Neural cell (in vitro differentiated cells): ENCODE results near the gene RAP1A. TPM values are rescaled to one million over a fixed set of nuclear protein-coding genes. Genes with fewer than 3 reads are reported as not detected.

Experiments used
- H2AFZ ChIP-seq: fragments of 200-600, 300-800 bp; sonication (generic), shearing (Covaris generic); 2 replicates; pipeline ENCODE4 v1.6.0; 2014; ENCODE audit warnings: low read depth, mild to moderate bottlenecking, antibody characterized with exemption, low read length, moderate library complexity
- H3F3A ChIP-seq: fragments of 200-600 bp; shearing (Covaris generic); 2 replicates; pipeline ENCODE4 v1.6.1; 2016; ENCODE audit warnings: mild to moderate bottlenecking, moderate library complexity, mixed read lengths, antibody characterized with exemption, low read length; ENCODE audit not compliant: insufficient read depth, poor library complexity, severe bottlenecking
- H3K27ac ChIP-seq: fragments of 200-600, 300-800 bp; sonication (generic), shearing (Covaris generic); 2 replicates; pipeline ENCODE4 v1.5.1; 2014; ENCODE audit warnings: mild to moderate bottlenecking, low read length, moderate library complexity
- H3K27me3 ChIP-seq: fragments of 300-800, 200-600 bp; sonication (generic), shearing (Covaris generic); 2 replicates; pipeline ENCODE4 v1.6.0; 2014; ENCODE audit warnings: mild to moderate bottlenecking, low read depth, low read length, moderate library complexity; ENCODE audit not compliant: insufficient read depth
- H3K36me3 ChIP-seq: fragments of 300-800, 200-600 bp; sonication (generic), shearing (Covaris generic); 2 replicates; pipeline ENCODE4 v1.5.1; 2014; ENCODE audit warnings: mild to moderate bottlenecking, antibody characterized with exemption, low read length, moderate library complexity; ENCODE audit not compliant: insufficient read depth
- H3K4me2 ChIP-seq: fragments of 300-800, 200-600 bp; sonication (generic), shearing (Covaris generic); 2 replicates; pipeline ENCODE4 v1.6.0; 2014; ENCODE audit warnings: mild to moderate bottlenecking, low read length
- H3K4me3 ChIP-seq: fragments of 300-800, 200-600 bp; sonication (generic), shearing (Covaris generic); 2 replicates; pipeline ENCODE4 v1.5.1; 2014; ENCODE audit warnings: mild to moderate bottlenecking, low read length, moderate library complexity
- H3K79me2 ChIP-seq: fragments of 200-600 bp; shearing (Covaris generic); replicated peaks from 2 replicates; pipeline ENCODE4 v1.6.0; 2014; ENCODE audit warnings: mild to moderate bottlenecking, low read length, moderate library complexity; ENCODE audit not compliant: insufficient read depth
- H3K9ac ChIP-seq: fragments of 300-800, 200-600 bp; sonication (generic), shearing (Covaris generic); 2 replicates; pipeline ENCODE4 v1.6.1; 2016; ENCODE audit warnings: mild to moderate bottlenecking, low read length, mixed read lengths
- H3K9me2 ChIP-seq: fragments of 200-600 bp; shearing (Covaris generic); 2 replicates; pipeline ENCODE4 v1.6.1; 2016; ENCODE audit warnings: mild to moderate bottlenecking, low read length, mixed read lengths; ENCODE audit not compliant: insufficient read depth
- H3K9me3 ChIP-seq: fragments of 200-600, 300-800 bp; sonication (generic), shearing (Covaris generic); 2 replicates; pipeline ENCODE4 v1.6.1; 2016; ENCODE audit warnings: mild to moderate bottlenecking, mixed run types, low read length, moderate library complexity, mixed read lengths
- H4K20me1 ChIP-seq: fragments of 200-600 bp; shearing (Covaris generic); 2 replicates; pipeline ENCODE4 v1.6.1; 2016; ENCODE audit warnings: mild to moderate bottlenecking, mixed run types; ENCODE audit not compliant: insufficient read depth
- EP300 ChIP-seq: fragments of 450-650 bp; conservative IDR thresholded peaks from 2 replicates; pipeline ENCODE4 v1.6.1; 2014; ENCODE audit warnings: antibody characterized with exemption, mild to moderate bottlenecking, moderate library complexity; ENCODE audit not compliant: poor library complexity, severe bottlenecking
- EZH2 ChIP-seq: fragments of 200-600, 300-800 bp; shearing (Covaris generic), sonication (generic); IDR thresholded peaks from 2 replicates; pipeline ENCODE4 v1.6.1; 2014; ENCODE audit warnings: antibody characterized with exemption, low read length, borderline replicate concordance, mild to moderate bottlenecking; ENCODE audit not compliant: insufficient read depth, poor library complexity, severe bottlenecking
- MXI1 ChIP-seq: fragments of 450-650 bp; conservative IDR thresholded peaks from 2 replicates; pipeline ENCODE4 v1.6.1; 2014; ENCODE audit warnings: antibody characterized with exemption, mild to moderate bottlenecking; ENCODE audit not compliant: poor library complexity, severe bottlenecking
- POLR2AphosphoS5 ChIP-seq: IDR thresholded peaks from 2 replicates; pipeline ENCODE4 v1.6.1; 2012
- RAD21 ChIP-seq: fragments of 450-650 bp; conservative IDR thresholded peaks from 2 replicates; pipeline ENCODE4 v1.6.1; 2014; ENCODE audit warnings: antibody characterized with exemption, mild to moderate bottlenecking, moderate library complexity
- SMC3 ChIP-seq: fragments of 450-650 bp; conservative IDR thresholded peaks from 2 replicates; pipeline ENCODE4 v1.6.1; 2014; ENCODE audit warnings: antibody characterized with exemption, mild to moderate bottlenecking, moderate library complexity; ENCODE audit not compliant: poor library complexity
- TAF1 ChIP-seq: IDR thresholded peaks from 2 replicates; pipeline ENCODE4 v1.6.1; 2012; ENCODE audit warnings: low read depth
- polyA plus RNA-seq: library from polyadenylated mRNA; depleted of rRNA; stranded (reverse); fragments of >200 nt; gene quantifications from 2 replicates; pipeline ENCODE4 v1.2.3, GENCODE V29; 2014
- TF ChIP-seq, protein P1 (sequence below): fragments of 450-650 bp; IDR thresholded peaks from 2 replicates; pipeline ENCODE4 v1.5.1; 2014; ENCODE audit warnings: antibody characterized with exemption, mild to moderate bottlenecking, moderate library complexity; ENCODE audit not compliant: poor library complexity, severe bottlenecking
- TF ChIP-seq, protein P2 (sequence below): IDR thresholded peaks from 2 replicates; pipeline ENCODE4 v1.6.1; 2012; ENCODE audit warnings: borderline replicate concordance

The RAP1A gene
- polyA plus RNA-seq, 1 donor from 2014 or later: 28.7 TPM

DNA sequence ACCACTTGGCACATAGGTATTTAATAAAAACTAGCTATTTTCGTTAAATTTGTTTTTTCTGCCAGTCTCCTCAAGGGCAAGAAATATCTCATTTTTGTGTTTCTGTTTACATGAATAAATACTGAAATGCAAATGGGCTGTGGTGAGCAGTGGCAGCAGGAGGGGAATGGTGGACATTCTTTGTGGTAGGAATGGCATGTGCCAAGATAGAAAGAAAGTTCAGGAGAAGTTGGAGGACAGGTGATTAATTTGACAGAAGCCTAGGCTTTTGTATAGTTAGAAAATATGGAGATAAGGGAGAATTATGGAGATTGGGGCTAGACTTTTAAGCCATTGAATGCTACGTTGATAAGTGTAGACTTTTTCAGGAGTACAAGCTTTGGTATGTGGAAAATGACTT, 8.6 kb downstream of the RAP1A start:
- Histone ChIP-seq H3K79me2 (peaks cover 72% of the 10 kb centered on the region), H3F3A (no peaks in the 10 kb centered on the region), H4K20me1 (peaks cover 4% of the 10 kb centered on the region), H3K27ac (no peak overlapping the region), H2AFZ (no peak overlapping the region), H3K4me2 (no peak overlapping the region), H3K9me2 (no peaks in the 10 kb centered on the region), H3K9ac (no peak overlapping the region), H3K4me3 (no peak overlapping the region), H3K27me3 (no peaks in the 10 kb centered on the region), H3K9me3 (no peaks in the 10 kb centered on the region), H3K36me3 (no peaks in the 10 kb centered on the region)
- TF ChIP-seq RAD21 (no peak), EZH2 (no peak)

DNA sequence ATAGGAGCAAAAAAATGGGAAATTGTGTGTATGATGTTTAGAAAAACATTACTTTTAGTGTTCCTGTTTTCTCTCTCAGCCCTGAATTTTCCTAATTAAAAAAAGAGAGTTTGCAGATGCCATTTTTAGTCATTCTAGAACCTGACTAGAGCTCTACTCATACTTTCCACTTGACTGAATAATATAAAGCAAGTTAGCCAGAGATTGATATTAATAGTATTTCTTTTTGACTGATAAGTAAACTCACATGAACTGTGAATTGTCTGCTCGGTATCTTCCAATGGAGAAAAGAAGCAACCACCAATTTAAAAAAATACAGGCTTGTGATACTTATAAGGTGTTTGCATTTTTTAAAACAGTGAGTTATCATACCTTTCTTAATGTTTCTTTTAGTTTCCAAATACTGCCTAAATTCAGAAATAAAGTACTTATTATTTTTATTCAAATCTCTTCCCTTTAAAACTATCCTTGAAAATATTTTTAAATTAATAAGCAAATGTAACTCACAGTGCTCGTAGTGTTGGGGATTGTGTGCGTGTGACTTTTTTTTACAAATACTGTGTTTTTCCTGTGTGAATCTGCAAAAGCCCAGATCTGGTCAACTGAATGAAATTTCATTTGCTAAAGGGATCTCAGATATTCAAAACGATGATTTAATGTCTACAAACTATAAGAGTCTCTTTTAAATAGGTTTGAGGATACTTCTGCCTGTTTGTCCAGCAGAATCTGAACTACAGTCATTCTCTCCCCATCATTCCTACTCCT, 9.8 kb downstream of the RAP1A start:
- no peak overlapping the region for H2AFZ ChIP-seq
- no peak overlapping the region for H3K9ac ChIP-seq
- no peak overlapping the region for H3K4me3 ChIP-seq
- H3K9me3 ChIP-seq: no peaks in the 10 kb centered on the region
- H3K27me3 ChIP-seq: no peaks in the 10 kb centered on the region
- TF ChIP-seq RAD21 (no peak), SMC3 (no peak), EP300 (no peak), EZH2 (no peak), TAF1 (no peak), POLR2AphosphoS5 (no peak), MXI1 (no peak)
- TF ChIP-seq, protein P1, sequence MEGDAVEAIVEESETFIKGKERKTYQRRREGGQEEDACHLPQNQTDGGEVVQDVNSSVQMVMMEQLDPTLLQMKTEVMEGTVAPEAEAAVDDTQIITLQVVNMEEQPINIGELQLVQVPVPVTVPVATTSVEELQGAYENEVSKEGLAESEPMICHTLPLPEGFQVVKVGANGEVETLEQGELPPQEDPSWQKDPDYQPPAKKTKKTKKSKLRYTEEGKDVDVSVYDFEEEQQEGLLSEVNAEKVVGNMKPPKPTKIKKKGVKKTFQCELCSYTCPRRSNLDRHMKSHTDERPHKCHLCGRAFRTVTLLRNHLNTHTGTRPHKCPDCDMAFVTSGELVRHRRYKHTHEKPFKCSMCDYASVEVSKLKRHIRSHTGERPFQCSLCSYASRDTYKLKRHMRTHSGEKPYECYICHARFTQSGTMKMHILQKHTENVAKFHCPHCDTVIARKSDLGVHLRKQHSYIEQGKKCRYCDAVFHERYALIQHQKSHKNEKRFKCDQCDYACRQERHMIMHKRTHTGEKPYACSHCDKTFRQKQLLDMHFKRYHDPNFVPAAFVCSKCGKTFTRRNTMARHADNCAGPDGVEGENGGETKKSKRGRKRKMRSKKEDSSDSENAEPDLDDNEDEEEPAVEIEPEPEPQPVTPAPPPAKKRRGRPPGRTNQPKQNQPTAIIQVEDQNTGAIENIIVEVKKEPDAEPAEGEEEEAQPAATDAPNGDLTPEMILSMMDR: no peak
- TF ChIP-seq, protein P2, sequence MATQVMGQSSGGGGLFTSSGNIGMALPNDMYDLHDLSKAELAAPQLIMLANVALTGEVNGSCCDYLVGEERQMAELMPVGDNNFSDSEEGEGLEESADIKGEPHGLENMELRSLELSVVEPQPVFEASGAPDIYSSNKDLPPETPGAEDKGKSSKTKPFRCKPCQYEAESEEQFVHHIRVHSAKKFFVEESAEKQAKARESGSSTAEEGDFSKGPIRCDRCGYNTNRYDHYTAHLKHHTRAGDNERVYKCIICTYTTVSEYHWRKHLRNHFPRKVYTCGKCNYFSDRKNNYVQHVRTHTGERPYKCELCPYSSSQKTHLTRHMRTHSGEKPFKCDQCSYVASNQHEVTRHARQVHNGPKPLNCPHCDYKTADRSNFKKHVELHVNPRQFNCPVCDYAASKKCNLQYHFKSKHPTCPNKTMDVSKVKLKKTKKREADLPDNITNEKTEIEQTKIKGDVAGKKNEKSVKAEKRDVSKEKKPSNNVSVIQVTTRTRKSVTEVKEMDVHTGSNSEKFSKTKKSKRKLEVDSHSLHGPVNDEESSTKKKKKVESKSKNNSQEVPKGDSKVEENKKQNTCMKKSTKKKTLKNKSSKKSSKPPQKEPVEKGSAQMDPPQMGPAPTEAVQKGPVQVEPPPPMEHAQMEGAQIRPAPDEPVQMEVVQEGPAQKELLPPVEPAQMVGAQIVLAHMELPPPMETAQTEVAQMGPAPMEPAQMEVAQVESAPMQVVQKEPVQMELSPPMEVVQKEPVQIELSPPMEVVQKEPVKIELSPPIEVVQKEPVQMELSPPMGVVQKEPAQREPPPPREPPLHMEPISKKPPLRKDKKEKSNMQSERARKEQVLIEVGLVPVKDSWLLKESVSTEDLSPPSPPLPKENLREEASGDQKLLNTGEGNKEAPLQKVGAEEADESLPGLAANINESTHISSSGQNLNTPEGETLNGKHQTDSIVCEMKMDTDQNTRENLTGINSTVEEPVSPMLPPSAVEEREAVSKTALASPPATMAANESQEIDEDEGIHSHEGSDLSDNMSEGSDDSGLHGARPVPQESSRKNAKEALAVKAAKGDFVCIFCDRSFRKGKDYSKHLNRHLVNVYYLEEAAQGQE: no peak
- peaks cover 4% of the 10 kb centered on the region for H4K20me1 ChIP-seq
- H3K79me2 ChIP-seq: peaks cover 69% of the 10 kb centered on the region
- H3K9me2 ChIP-seq: no peaks in the 10 kb centered on the region
- H3K4me2 ChIP-seq: no peak overlapping the region
- H3K36me3 ChIP-seq: no peaks in the 10 kb centered on the region
- H3K27ac ChIP-seq: no peak overlapping the region
- H3F3A ChIP-seq: no peaks in the 10 kb centered on the region
